ENCODE measurements around the gene KRAS.

DNA sequence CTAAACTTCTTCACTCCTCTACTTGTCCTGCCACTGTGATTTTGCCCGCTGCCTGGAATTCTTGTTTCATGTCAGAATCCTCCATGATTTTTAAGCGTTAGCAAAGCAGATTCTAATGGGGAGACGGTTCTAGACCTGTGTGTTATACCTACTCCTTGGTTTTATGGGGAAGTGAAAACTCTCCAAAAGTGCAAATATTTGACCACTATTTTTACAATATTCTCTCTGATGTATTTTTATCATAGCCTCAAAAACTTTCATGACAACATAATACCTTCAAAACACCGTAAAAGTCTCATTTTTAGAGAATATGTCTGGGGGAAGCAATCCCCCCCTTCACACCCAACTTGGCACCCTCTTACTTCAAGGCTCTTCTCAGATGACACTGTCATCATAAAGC lies 12.9 kb upstream of the KRAS start:
- TF ChIP-seq POLR2A (IDR thresholded peaks at IDR 0.05) = no peak
- no peak for TF ChIP-seq CTCF (IDR thresholded peaks at IDR 0.05)

Data from testis (tissue), 2 donors.